WTC11 (cell line): ENCODE measurements around the gene ZNF672. TPM values are rescaled to one million over a fixed set of nuclear protein-coding genes. Genes with fewer than 3 reads are reported as not detected.

ENCODE experiments used
- ATAC-seq: fragments of 200-7000 bp; cut with Tn5 transposase; 2 replicates; pipeline ENCODE4 v1.10.0; 2021; ENCODE audit warnings: mild to moderate bottlenecking, moderate library complexity
- CTCF ChIA-PET: fragments of 300-600 bp; sonication (Branson Sonifier 250); formaldehyde crosslinking; loops from one replicate; lab custom pipeline; 2021; ENCODE audit warnings: antibody characterized with exemption; lab: Charles Lee
- POLR2A ChIA-PET: fragments of 350-600 bp; sonication (Branson Sonifier 250); formaldehyde crosslinking; loops from one replicate; lab custom pipeline; 2021; ENCODE audit warnings: antibody characterized with exemption; lab: Charles Lee
- DNase-seq: peaks from one replicate; pipeline ENCODE4 v3.0.0; 2021; ENCODE audit warnings: low spot score
- H3K27ac Mint-ChIP-seq: 2 replicates; pipeline ENCODE4 v1.8.0; 2021; ENCODE audit warnings: mixed read lengths
- H3K27me3 Mint-ChIP-seq: 2 replicates; pipeline ENCODE4 v1.8.0; 2021; ENCODE audit warnings: low read depth, mild to moderate bottlenecking, moderate library complexity, mixed read lengths
- H3K36me3 Mint-ChIP-seq: 2 replicates; pipeline ENCODE4 v1.8.0; 2021; ENCODE audit warnings: mixed read lengths
- H3K4me1 Mint-ChIP-seq: 2 replicates; pipeline ENCODE4 v1.8.0; 2022; ENCODE audit warnings: mixed read lengths
- H3K4me3 Mint-ChIP-seq: 2 replicates; pipeline ENCODE4 v1.8.0; 2021; ENCODE audit warnings: mild to moderate bottlenecking, moderate library complexity, mixed read lengths
- H3K9me3 Mint-ChIP-seq: 2 replicates; pipeline ENCODE4 v1.8.0; 2021; ENCODE audit warnings: mixed read lengths
- ARID4B ChIP-seq: sonication (generic); formaldehyde crosslinking; IDR thresholded peaks from 2 replicates; pipeline ENCODE4 v1.8.0; 2023; ENCODE audit warnings: missing genetic modification reagents, mild to moderate bottlenecking, borderline replicate concordance
- GTF2I ChIP-seq: fragments of 250-450 bp; sonication (Bioruptor Pico); conservative IDR thresholded peaks from 2 replicates; pipeline ENCODE4 v1.4.0; 2021; ENCODE audit warnings: mild to moderate bottlenecking
- MAX ChIP-seq: sonication (generic); formaldehyde crosslinking; IDR thresholded peaks from 2 replicates; pipeline ENCODE4 v1.8.0; 2022; ENCODE audit warnings: mild to moderate bottlenecking, missing genetic modification reagents
- MYBL2 ChIP-seq: sonication (generic); formaldehyde crosslinking; IDR thresholded peaks from 2 replicates; pipeline ENCODE4 v1.8.1; 2023; ENCODE audit warnings: mild to moderate bottlenecking, moderate library complexity, missing genetic modification reagents
- NFYB ChIP-seq: sonication (generic); formaldehyde crosslinking; conservative IDR thresholded peaks from 2 replicates; pipeline ENCODE4 v1.8.0; 2022; ENCODE audit warnings: low read depth, missing genetic modification reagents
- NR3C1 ChIP-seq: sonication (generic); formaldehyde crosslinking; conservative IDR thresholded peaks from 2 replicates; pipeline ENCODE4 v1.8.1; 2023; ENCODE audit warnings: low read depth, mild to moderate bottlenecking, missing genetic modification reagents
- PRRX2 ChIP-seq: fragments of 250-450 bp; sonication (Bioruptor Pico); IDR thresholded peaks from 2 replicates; pipeline ENCODE4 v1.8.0; 2021; ENCODE audit warnings: mild to moderate bottlenecking
- SMAD4 ChIP-seq: sonication (generic); formaldehyde crosslinking; IDR thresholded peaks from 2 replicates; pipeline ENCODE4 v1.8.0; 2022; ENCODE audit warnings: mild to moderate bottlenecking, missing genetic modification reagents
- TP53 ChIP-seq: sonication (generic); formaldehyde crosslinking; IDR thresholded peaks from 2 replicates; pipeline ENCODE4 v1.8.1; 2023; ENCODE audit warnings: mild to moderate bottlenecking, missing genetic modification reagents
- ZNF121 ChIP-seq: sonication (generic); formaldehyde crosslinking; IDR thresholded peaks from 2 replicates; pipeline ENCODE4 v1.8.0; 2023; ENCODE audit warnings: missing genetic modification reagents
- ZNF416 ChIP-seq: fragments of 250-450 bp; sonication (Bioruptor Pico); IDR thresholded peaks from 2 replicates; pipeline ENCODE4 v1.9.0; 2021; ENCODE audit warnings: mild to moderate bottlenecking, inconsistent platforms
- ZNF532 ChIP-seq: fragments of 250-450 bp; sonication (Bioruptor Pico); IDR thresholded peaks from 2 replicates; pipeline ENCODE4 v1.9.0; 2021; ENCODE audit warnings: mild to moderate bottlenecking, borderline replicate concordance
- total RNA-seq: library from RNA; stranded (reverse); gene quantifications from 3 replicates; pipeline ENCODE4 v1.2.3, GENCODE V29; 2021
- TF ChIP-seq, protein P1 (sequence below): fragments of 250-450 bp; sonication (Bioruptor Pico); IDR thresholded peaks from 2 replicates; pipeline ENCODE4 v1.9.0; 2021; ENCODE audit warnings: mild to moderate bottlenecking
- TF ChIP-seq, protein P2 (sequence below): sonication (generic); formaldehyde crosslinking; IDR thresholded peaks from 2 replicates; pipeline ENCODE4 v1.8.0; 2023; ENCODE audit warnings: missing genetic modification reagents

Gene ZNF672
- total RNA-seq, 1 experiment from 2014 or later = 37.9 TPM

- TF ChIP-seq PRRX2 (CRISPR knock-in tag) (no peak), SMAD4 (CRISPR knock-in tag) (no peak), NFYB (CRISPR knock-in tag) (no peak)
These were observed 33.9 kb downstream of the ZNF672 start (continued) for GRCh38 chr1:248871837-248872401.

DNA sequence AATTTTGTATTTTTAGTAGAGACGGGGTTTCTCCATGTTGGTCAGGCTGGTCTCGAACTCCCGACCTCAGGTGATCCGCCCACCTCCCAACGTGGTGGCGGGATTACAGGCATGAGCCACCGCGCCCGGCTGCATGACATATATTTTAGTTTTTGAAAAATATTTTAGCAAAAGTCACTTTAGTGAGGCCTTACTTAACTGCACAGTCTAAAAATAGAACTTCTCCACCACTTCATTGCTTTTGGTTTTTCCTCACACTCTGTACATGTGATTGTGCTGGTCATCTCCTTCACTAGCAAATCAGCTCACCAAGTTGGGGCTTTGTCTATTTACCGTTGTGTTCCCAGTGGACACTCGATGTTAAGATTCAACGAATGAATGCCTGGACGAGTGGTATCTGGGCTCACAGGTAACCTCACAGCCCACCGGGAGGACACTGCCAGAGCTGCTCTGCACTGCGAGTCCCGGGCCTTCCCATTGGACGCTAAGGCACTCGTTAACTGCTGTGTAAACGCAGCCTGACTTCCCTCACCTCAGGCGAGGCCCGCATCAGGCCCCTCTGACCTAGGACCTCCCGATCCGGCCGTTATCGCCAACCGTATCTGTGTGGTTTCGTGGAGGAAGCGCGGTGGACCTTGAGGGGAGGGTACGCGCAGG, 34.9 kb downstream of the ZNF672 start:
- H3K36me3 Mint-ChIP-seq = no peaks in the 10 kb centered on the region
- ATAC-seq = peak; percentile 84
- peak overlapping the region; percentile 96 for H3K4me3 Mint-ChIP-seq
- POLR2A ChIA-PET = interaction anchor here (1.4 to 2.4 kb wide), 6 partner anchors 10 to 47 kb away, joined by 3 to 20 read pairs (median 9); partner anchors contain the start of genes PGBD2, SH3BP5L, ZNF672 and ZNF692
- peak overlapping the region; percentile 99 for H3K27ac Mint-ChIP-seq
- CTCF ChIA-PET = interaction anchor here (0.7 to 3.2 kb wide), 11 partner anchors 10 to 47 kb away, joined by 3 to 40 read pairs (median 4); partner anchors contain the start of genes PGBD2, SH3BP5L, ZNF672 and ZNF692
- peaks cover 3% of the 10 kb centered on the region; the same call in 1 of the 2 replicates for H3K4me1 Mint-ChIP-seq
- no peaks in the 10 kb centered on the region for H3K9me3 Mint-ChIP-seq
- DNase-seq = peak; percentile 75
- TF ChIP-seq MAX (CRISPR knock-in tag) (peak; percentile 59), MYBL2 (CRISPR knock-in tag) (no peak), TP53 (CRISPR knock-in tag) (no peak), GTF2I (no peak), ZNF121 (CRISPR knock-in tag) (no peak), ARID4B (CRISPR knock-in tag) (peak; percentile 47; the same call in 1 of the 2 replicates), NR3C1 (CRISPR knock-in tag) (no peak), ZNF416 (CRISPR knock-in tag) (no peak), ZNF532 (no peak)
- TF ChIP-seq, protein P1, sequence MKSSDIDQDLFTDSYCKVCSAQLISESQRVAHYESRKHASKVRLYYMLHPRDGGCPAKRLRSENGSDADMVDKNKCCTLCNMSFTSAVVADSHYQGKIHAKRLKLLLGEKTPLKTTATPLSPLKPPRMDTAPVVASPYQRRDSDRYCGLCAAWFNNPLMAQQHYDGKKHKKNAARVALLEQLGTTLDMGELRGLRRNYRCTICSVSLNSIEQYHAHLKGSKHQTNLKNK (CRISPR knock-in tag) = no peak
- TF ChIP-seq, protein P2, sequence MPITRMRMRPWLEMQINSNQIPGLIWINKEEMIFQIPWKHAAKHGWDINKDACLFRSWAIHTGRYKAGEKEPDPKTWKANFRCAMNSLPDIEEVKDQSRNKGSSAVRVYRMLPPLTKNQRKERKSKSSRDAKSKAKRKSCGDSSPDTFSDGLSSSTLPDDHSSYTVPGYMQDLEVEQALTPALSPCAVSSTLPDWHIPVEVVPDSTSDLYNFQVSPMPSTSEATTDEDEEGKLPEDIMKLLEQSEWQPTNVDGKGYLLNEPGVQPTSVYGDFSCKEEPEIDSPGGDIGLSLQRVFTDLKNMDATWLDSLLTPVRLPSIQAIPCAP (CRISPR knock-in tag) = no peak
- H3K27me3 Mint-ChIP-seq = peaks cover 8% of the 10 kb centered on the region
